ENCODE results near the gene SCCPDH.

The SCCPDH gene

DNA sequence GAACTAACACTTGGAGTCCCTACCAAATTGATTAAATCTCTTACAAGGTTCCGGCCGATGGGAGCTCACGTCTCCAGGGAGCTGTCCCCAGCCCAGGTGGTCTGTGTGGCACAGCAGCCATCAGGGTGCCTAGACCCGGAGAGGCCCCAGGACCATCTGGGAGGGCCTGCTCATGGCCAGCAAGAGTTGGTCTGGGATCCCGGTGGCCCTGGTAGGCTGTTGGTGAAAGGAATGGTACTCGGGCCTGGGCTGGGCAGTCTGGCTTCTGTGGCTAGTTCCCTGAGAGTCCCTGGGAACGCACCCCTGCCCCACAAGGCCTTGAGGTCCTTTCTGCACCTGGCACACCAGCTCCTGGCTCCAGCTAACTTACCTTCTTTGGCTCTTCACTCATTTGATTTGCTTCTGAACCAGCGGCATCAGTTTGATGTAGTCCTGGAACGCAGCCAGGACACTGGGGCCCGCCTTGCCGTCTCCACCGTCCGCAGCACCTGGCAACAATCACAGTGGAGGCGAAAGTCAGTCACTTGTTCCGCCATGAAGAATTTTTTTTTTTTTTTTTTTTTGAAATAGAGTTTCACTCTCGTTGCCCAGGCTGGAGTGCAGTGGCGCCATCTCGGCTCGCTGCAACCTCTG lies 62.5 kb downstream of the SCCPDH start:
- no peak for DNase-seq

DNA sequence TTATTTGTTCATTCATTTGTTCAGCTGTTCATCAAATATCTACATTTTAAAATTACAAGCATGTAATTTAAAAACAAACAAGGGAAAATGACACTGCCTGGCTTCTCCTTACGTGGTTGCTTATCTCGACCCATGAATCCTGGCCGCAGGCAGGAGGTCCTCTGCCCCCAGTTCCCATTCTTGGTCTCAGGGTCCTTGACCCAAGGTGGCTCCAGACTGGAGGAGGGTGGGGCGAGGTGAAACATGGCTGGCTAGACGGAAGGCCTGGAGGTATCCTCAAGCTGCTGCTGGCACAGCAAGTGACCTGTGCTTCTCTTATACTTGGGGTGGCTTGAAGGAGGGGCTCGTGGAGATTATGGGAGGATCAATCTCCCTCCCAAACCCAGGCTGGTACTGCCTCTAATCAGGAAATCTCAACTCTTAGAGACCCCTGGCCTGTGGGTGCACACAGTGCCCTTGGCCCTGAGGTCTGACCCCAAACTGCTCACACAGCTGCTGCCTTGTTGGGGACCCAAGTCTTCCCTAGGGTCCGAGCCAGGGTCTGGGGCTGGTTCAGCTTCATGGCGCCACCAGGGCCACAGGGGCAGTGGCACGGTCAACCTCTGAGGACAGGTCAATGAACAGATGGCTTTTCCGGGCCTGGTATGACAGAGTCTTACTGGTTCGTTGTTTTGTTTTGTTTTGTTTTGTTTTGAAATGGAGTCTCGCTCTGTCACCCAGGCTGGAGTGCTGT lies 63.7 kb downstream of the SCCPDH start:
- no peak for DNase-seq

DNA sequence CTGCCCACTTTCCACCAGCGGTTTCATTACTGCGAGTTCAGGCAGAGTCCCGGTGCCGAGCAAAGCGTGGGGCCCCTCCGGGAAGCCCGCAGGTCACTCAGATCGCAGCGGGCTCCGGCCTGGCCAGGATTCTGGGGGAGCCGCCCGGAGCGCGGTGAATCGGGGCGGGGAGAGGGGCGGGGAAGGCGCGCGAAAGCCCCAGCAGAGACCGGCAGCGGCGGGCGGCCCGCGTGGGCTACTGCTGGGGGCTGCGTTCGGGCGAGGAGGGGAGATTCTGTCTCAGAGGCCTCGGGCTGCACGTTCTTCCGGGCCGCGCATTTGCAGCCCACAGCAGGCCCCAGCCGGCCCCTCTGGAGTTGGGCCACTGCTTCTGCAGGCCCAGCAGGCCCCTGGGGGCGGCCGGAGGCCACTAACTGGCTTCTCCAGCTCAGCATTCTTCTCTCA lies 64.7 kb downstream of the SCCPDH start:
- DNase-seq: no peak

DNA sequence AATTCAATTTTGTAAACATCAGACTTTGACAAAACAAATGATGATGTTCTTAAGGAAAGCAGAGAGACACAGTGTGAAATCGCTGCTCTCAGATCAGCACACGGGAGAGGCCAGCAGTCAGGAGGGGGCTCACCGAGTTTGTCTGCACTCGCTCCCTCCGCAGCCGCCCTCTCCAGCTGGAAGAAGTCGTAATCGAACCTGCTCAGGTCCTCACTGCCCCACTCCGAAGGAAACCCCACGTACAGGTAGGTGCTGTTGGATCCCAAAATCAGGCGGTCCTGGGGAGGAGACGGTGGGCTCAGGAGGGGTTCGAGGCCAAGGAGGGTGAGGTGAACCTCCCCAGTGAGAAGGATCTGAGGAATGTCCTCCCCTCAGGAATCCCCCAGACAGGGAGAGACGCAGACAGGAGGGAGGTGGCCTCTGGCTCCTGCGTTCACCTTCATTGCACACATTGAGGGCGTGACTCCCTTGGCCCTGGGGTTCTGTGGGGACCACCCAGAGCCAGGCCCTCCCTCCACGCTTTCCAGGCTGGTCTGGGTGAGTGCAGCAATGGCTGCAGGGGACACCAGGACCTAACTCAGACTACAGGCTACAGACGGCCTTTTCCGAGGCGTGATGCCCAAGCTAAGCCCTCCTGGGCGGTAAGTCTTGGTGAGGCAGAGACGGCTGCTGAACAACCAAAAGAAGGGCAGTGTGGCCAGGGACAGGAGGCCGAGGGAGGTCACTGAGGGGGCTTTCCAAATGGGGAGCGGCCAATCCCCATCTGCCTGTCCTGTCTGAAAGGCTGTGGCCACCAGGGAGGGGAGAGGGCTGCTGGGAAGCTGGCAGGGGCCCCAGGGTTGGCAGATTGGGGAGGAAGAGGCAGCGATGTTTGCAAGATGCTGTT lies 65.5 kb downstream of the SCCPDH start:
- no peak for DNase-seq

DNA sequence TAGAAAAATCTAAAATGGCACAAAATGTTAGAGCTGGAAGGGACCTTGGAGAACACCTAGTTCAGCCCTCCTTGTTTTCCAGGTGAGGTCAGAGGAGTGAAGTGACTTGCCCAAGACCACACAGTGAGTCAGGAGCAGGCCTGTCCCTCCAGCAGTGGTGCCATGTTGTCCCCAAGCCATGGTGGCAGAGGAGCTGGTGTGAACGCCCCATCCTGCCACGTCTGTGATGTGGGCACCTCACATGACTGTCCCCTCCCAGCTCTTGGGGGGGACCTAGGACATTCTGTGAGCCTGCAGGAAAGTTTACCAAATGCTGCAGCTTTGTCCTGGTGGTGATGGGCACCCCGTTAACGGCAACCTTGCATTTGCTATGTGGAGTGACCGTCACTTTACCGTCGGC lies 66.2 kb downstream of the SCCPDH start:
- DNase-seq: no peak

DNA sequence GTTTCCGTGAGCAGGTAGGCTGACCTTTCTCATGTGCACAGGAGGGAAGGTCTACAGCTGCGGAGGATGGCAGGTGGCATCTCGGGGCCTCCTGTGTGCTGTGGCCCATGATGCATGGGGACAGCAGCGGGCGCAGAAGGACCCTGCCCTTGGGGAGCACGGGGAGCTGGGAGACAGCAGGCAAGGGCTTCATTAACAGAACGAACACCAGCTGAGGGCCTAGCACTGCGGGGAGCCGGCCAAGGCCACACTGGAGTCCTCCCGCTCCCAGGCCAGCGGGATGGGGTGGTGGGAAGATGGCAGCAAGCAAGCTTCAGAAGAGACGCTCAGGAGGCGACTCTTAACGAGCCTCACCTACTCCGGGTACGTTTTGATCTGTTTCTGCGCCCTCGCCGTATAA lies 66.6 kb downstream of the SCCPDH start:
- DNase-seq: no peak

DNA sequence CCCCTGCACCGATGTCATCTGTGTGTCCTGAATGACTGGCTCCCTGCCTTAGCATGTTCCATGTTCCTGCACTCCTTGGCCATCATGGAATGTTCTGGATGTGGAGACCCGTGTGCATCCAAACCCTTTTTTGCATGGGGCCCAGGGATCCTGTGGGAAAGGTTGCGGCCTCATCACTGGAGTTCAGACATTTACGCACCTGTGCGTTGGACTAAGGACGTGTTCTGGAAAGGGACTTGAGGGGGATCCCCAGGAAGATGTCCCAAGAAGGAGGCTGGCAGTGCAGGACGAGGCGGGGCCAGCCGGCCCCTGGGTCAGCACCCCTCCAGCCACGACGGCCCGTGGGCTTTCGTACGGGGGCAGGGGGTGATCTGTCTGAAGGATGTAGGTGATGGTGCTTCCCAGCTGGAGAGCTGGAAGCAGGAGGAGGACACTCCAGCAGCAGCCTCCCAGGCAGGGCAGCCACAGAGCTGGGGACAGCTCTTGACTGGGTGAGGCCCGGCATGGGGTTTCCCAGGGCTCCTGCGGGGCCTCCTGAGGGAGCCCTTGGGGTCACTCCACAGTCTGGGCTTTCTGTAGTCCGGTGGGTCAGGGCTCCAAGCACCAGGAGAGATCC lies 67.2 kb downstream of the SCCPDH start:
- no peak for DNase-seq

DNA sequence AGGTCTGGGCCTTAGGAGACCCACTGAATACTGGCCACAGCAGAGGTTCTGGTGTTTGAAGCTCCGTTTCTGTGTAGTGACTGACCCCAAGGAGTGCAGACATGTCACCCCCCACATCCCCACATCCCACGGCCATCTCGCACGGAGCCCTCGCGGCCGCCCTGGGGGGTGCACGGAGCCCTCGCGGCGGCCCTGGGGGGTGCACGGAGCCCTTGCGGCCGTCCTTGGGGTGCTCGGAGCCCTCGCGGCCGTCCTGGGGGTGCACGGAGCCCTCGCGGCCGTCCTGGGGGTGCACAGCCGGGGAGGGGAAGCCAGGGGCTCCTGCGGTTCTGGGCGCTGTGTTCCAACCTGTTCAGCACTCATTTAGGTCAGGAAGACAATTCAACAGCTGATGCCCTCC lies 68.4 kb downstream of the SCCPDH start:
- DNase-seq: no peak

DNA sequence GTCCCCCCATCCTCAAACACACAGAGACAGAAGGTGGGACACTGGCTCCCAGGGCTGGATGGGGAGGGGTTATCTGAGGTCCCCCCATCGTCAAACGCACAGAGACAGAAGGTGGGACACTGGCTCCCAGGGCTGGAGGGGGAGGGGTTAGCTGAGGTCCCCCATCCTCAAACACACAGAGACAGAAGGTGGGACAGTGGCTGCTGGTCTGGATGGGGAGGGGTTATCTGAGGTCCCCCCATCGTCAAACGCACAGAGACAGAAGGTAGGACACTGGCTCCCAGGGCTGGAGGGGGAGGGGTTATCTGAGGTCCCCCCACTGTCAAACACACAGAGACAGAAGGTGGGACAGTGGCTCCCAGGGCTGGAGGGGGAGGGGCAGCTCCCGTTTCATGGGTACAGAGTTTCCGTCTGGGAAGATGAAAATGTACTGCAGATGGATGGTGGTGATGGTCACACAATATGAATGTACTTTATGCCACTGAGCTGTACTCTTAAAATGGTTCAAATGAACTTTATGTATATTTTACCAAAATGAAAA lies 69.2 kb downstream of the SCCPDH start:
- no peak for DNase-seq

DNA sequence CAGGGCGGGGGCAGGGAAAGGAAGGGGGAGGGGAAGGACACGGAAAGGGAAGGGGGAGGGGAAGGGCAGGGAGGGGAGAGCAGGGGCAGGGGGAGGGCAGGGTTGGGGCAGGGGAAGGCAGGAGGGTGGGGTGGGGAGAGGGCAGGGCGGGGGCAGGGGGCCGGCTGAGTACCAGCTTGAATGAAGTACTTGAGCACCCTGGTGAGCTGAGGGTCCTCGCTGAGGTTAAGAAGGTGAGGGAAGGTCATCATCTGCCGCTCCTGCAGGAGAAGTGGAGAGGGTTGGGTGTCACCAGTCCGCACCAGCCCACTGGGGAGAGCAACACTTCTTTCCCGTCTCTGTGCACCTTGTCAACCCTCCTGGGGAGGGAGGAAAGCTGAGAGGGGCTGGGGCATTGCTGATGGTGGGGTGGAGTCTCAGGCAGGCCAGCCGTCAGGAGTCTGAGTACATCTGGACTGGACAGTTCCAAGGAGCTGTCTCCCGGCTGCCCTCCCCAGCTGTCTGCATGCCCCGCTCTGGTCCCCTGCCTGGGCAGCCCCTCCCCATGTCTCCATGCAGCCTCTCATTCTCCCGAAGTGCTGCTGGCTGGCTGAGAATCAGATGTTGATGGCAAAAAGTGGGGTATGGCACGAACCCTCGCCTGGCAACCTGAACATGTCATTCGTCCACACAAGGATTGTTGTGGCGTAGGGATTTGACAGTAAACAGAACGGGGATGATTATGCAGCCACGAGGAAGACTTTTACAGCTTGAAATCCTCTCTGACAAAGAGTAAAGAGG lies 70.0 kb downstream of the SCCPDH start:
- DNase-seq: no peak

DNA sequence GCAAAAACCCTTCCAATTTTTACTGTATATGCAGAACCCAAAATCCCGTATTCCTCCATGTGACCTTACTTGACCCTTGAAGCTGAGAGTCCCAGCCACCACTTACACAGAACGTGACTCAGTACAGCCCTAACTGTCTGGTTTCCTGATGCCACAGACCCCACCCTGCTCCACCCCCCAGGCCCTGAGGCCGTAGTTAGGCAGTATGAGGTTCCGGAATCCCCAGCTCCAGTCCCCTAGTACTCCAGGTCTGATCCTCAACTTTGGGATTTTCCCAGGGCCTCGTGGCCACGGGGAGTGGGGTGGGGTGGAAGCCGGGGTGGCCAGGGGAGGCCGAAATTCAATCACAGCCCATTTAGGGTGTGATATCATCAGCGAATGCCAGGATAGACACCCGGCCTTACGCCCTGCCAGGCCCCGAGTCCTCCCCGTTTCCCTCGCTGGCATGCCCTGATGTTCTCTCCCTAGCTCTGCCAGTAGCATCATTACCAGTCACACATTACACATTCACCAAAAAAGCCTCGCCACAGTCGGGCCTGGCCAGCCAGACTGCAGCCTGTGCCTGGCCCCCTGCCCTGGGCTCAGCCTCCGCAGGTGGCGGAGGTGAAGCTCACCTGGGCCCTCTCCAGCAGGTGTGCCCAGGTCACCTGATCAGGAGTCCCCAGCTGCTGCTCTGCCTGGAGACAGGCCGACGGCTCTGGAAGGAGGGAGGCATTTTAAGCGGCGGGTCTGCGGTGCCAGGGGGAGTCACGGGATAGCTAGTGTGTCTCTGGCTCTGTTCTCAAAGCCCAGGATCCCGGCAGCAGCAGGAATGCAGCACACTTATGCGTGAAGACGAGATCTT lies 70.8 kb downstream of the SCCPDH start:
- no peak for DNase-seq

DNA sequence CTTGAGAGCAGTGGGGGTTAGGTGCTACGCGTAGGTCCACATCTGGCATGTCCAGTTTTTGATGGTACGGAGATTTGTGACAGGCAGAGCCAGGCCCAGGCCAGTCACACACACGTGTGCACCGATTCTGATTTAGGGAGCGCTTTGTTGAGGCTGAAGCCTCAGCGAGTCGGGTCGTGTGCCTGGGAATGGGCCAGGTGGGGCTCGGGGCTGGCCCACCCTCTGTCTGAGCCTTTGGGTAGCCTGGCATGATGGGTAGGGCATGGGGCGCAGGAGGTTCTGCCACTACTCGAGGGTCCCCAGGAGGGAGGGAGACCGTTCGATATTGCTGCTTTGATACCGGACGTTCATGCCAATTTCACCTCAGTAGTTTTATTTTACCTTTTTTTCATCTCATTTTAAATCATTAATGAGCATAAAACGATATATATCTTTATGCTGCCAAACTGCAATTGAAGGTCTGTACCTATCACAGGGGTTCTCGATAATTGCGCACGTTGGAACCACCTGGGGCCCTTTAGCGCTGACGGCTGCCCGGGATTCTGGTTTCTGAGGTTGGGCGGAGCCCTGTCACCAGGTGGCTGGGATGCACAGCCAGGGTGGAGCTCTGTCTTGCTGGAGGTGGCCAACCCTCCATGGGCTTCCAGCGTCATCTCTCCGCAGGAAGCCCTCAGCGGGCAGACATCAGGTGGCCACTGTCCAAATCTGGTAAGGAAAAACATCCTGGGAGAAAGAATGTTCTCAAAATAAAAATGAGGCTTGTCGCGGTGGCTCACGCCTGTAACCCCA lies 71.9 kb downstream of the SCCPDH start:
- no peak for DNase-seq

DNA sequence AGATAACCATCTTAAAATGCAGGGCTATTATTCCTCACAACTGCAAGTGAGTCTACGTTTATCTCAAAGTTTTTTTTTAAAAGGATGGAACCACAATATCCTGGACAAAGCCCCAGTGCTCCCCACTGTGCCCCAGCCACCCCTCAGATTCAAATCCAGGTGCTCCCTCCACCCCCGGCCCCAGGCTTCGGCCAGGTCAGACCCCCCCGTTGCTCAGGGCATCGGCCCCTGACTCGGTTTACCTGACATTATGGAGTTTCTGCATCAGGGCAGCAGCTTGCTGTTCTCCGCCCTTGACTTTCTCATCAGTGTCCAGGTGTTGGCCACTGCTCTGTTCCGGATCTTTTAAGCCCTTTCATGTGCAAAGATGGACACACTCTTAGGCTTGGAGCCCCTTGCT lies 72.9 kb downstream of the SCCPDH start:
- no peak for DNase-seq

DNA sequence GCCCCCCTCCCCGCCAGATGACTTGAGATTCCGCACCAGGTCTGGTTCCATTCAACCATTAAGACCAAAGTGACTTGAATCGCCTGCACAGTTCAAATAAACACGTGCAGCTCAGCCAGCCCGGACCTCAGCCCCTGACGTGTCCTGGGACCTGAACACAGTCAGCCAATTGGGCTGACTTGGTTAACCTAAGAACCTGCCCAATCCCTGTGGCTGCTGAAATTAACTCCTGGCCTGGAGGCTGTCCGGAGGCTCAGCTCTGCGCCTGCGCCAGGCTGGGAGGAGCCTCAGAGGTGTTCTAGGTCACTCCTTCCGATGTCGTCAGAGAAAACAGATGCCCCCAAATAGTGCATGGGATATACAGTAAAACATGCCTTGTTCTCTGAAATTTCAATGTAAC lies 73.4 kb downstream of the SCCPDH start:
- no peak for DNase-seq

DNA sequence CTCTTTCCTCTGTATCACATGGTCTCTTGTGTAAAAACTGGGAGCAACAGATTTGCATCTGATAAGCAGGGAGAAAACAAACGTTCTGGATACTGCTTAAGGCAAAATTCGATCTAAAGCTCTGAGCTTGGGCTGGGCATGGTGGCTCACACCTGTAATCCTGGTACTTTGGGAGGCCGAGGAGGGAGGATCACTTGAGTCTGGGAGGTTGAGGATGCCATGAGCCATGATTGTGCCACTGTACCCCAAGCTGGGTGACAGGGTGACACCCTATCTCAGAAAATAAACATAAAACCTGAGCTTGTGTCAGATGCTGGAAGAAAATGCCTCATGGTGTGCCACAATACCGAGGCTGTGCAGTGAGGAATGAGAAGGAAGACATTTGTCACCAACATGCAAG lies 73.9 kb downstream of the SCCPDH start:
- no peak for DNase-seq

DNA sequence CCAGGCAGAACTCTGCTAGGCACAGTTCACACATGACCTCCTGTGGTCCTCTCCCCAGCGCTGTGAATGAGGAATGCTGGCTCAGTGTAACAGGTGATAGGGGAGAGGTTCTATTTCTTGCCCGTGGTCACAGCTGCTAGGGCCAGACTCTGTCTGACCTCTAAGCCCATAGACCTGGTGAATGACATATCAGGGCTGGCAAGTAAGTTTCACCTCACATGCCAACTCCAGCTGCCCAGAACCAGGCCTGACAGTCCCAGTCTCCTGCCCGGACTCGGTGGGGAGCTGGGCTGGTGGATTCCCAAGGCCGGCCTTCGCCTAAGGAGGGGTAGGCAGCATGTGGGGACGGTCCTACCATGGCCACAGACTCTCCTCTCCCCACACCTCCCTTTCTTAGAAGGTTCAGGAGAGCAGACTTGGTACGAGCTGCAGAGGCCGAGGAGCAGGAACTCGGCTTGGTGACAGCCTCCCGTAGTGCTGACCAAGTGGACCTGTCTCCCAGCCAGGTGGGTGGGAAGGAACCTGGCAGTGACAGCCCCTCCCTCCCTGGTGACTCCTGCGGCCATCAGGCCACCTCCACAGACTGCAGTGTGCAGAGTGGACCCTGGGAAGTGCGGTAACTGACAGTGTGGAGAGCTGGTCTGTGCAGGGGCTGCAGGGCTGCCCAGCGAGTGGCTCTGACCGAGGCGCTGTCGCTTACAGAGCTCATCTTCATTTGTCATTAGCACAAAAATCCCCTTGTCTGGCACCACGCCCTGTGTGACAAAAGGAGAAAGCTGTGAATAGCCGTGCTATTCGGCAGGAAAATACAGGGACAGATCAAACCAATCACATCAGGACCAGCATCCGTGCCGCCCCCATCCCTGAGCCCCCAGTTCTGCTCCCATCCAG lies 74.6 kb downstream of the SCCPDH start:
- no peak for DNase-seq

DNA sequence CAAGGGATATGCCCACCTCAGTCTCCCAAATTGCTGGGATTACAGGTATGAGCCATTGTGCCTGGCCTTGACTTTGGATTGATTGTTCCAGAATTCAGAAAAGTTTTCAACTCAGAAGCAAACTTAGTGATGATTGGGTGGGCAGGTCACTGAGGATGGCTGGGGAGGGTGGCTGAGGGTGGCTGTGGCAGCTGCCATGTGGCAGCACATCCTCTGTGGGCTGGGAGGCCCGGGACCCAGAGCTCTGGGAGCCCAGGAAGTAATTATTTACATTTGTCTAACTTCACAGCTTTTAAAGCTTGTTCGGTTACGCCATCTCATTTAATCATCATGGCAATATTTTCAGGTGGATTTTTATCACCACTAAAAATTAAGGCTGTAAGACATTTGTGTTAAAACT lies 76.1 kb downstream of the SCCPDH start:
- DNase-seq: no peak

DNA sequence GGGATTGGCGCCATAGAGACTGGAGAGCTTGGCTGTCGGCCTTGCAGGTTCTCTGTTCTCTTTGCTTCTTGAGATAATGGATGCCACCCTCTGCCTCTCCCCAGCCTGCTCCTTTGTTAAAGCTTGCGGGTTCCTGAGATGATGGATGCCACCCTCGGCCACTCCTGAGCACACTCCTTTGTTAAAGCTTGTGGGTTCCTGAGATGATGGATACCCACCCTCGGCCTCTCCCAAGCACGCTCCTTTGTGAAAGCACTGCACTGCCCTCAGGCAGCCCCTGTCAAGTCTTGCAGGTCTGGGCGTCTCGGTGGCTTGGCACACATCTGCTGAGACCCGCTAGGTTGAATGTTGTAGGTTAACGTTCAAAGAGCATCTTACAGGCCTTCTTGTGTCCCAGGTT lies 76.5 kb downstream of the SCCPDH start:
- no peak for DNase-seq

DNA sequence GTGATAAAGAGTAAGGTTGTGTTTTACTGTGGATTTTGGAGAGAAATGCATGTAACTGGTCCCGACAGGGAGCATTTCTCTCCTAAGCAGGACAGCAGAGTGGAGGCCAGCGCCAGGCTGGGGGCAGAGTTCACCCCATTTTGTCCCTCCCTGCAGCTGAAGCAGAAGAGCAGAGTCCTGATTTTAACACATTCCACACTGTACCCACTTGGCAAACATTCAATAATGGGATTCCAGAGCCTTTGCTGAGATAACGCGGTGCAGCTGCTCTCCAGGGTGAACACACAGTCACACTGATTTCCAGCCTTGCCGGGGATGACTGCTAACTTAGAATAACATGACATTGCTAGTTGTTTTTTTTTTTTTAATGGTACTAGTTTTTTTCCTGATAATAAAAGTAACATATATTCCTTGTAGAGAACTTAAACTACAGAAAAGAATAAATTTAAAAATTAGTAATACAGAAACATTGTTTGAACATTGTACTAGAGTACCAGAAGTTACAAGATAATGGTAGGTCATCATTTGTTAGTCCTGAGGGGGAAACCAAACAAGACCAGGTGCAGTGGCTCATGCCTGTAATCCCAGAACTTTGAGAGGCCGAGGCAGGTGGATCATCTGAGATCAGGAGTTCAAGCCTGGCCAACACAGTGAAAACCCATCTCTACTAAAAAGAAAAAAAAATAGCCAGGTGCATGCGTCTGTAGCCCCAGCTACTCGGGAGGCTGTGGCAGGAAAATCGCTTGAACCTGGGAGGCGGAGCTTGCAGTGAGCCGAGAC lies 77.2 kb downstream of the SCCPDH start:
- DNase-seq: no peak

All from activated T-cell treated with anti-CD3 and anti-CD28 coated beads for 4 hours (primary cell).